Fibroblast of mammary gland (primary cell): ENCODE results near the gene MGAT5.
A peak's percentile ranks its signal among the peaks of the same experiment; 100 is the strongest.

Experiments
- DNase-seq: peaks from one replicate; pipeline ENCODE4 v3.0.0-alpha.2; 2010; ENCODE audit warnings: low read depth
- H3K4me3 ChIP-seq: 2 replicates; pipeline ENCODE4 v1.5.1; 2011; ENCODE audit warnings: low read depth, mild to moderate bottlenecking, low read length, moderate library complexity; ENCODE audit not compliant: control insufficient read depth
- TF ChIP-seq, protein P1 (sequence below): conservative IDR thresholded peaks from 2 replicates; pipeline ENCODE4 v1.5.1; 2011; ENCODE audit warnings: low read depth, low read length, inconsistent platforms; ENCODE audit not compliant: control insufficient read depth, insufficient read depth

MGAT5 gene

DNA sequence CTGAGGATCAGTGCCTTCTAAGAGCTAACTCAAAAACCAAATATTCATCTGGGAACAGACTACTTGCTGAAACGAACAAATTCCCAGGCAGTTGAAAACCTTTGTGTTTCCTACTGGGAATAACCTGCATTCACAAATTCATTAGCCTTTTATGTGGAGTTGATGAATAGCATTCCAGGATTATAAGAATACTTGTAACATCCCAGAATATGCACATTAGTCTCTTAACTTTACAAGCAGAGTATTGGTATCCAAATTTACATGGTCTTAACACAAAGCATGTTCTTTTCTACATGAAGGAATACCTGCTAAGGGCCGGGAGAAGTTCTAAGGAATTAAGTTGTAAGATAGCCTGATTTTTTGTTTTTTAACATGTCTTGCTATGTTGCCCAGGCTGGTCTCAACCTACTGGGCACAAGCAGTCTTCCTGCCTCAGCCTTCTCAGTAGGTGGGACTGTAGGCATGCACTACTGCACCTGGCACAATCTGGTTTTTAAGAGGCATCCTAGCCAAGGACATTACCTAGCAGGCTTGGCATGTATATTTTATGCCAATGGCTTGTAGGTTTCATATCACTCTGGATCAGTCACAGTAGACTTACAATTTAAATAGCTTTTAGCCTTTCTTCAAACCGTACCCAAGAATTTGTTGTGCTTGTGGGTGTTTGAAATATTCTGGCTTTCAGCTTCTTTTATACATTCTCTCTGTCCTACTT lies 50.7 kb downstream of the MGAT5 start:
- TF ChIP-seq, protein P1, sequence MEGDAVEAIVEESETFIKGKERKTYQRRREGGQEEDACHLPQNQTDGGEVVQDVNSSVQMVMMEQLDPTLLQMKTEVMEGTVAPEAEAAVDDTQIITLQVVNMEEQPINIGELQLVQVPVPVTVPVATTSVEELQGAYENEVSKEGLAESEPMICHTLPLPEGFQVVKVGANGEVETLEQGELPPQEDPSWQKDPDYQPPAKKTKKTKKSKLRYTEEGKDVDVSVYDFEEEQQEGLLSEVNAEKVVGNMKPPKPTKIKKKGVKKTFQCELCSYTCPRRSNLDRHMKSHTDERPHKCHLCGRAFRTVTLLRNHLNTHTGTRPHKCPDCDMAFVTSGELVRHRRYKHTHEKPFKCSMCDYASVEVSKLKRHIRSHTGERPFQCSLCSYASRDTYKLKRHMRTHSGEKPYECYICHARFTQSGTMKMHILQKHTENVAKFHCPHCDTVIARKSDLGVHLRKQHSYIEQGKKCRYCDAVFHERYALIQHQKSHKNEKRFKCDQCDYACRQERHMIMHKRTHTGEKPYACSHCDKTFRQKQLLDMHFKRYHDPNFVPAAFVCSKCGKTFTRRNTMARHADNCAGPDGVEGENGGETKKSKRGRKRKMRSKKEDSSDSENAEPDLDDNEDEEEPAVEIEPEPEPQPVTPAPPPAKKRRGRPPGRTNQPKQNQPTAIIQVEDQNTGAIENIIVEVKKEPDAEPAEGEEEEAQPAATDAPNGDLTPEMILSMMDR = no peak
- H3K4me3 ChIP-seq = no peak overlapping the region
- no peak for DNase-seq

DNA sequence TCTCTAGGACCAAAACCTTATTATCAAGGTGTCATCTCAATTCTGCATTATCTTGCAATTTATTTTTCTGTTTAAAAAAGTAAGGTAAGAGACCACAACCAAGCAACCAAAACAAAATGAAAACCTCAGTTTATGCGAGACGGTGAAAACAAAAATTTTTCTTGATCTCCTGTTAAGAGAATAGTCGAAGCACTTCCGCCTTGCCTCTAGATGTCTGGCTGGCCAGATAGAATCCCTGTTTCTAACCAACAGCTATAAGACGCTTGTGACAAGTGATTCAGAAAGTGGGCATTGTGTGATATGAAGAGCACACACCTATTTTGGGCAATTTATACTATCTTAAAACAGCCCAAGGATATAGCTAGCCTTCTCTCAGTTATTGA lies 51.2 kb downstream of the MGAT5 start:
- H3K4me3 ChIP-seq = no peak overlapping the region
- TF ChIP-seq, protein P1 = no peak
- no peak for DNase-seq

DNA sequence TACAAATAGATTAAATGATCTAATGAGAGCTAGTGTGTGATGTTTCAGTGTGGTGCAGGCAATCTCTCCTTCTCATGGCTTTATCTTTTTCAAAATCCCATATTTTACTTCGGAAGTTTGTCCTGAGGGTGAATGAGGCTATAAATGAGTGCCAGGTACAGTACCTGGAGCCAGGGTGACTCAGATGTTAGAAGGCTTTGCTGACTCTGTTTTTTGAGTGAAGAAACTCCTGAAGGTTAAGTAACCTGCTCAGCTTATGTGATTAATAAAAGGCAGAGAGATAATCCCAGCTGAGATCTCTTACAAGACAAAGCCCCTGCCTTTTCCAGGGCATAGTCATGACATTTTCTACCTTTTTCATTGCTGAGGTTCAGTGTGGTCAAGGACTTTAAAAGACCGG lies 52.6 kb downstream of the MGAT5 start:
- TF ChIP-seq, protein P1 = no peak
- H3K4me3 ChIP-seq = no peak overlapping the region
- no peak for DNase-seq

DNA sequence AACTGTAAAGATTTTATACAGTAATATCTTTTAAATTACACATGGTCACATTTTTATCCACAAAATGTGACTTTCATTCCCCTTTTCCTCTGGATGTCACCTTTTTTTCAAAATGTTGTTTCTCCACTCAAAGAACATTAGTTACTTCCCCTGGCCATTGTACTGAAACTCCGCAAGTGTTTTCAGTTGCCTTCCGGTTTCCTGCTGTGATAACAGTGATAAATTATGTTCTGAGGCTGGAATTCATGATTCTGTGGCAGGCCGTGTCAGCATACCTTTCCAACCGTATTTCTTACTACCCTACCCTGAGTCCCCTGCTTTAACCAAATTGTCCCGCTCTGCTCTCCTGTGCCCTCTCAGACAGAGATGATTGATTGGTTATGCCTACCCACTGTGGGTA lies 53.5 kb downstream of the MGAT5 start:
- TF ChIP-seq, protein P1 = no peak
- no peak for DNase-seq
- H3K4me3 ChIP-seq = no peak overlapping the region

DNA sequence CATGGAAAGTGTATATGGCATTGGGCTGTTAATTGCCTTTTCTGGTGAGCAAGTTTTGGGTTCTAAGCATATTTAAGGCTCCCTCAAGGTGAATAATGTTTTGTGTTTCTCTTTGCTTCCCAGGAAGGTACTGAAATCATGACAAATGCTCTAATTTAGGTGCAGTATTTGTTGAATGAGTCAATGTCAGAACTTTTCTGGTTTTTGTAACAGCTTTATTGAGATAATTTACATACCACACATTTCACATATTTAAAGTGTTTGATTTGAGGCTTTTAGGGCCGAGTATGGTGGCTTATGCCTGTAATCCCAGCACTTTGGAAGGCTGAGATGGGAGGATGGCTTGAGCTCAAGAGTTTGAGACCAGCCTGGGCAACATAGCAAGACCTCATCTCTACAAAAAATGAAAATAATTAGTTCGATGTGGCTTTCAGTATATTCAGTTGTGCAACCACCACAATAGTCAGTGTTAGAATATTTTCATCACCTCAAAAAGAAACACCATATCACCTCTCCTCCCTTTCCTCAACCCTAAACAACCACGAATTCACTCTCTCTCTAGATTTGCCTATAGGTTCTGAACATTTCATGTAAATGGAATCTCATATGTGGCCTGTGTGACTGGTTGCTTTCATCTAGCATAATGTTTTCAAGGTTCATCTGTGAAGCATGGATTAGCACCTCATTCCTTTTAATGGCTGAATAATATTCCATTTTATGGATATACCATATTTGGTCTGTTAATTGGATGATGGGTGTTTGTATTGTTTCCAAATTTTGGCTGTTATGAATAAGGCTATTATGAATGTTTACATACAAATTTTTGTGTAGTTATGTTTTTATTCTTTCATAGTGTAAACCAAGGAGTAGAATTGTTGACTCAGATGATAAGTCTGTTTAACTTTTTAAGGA lies 54.9 kb downstream of the MGAT5 start:
- TF ChIP-seq, protein P1 = no peak
- DNase-seq = no peak
- H3K4me3 ChIP-seq = no peak overlapping the region

DNA sequence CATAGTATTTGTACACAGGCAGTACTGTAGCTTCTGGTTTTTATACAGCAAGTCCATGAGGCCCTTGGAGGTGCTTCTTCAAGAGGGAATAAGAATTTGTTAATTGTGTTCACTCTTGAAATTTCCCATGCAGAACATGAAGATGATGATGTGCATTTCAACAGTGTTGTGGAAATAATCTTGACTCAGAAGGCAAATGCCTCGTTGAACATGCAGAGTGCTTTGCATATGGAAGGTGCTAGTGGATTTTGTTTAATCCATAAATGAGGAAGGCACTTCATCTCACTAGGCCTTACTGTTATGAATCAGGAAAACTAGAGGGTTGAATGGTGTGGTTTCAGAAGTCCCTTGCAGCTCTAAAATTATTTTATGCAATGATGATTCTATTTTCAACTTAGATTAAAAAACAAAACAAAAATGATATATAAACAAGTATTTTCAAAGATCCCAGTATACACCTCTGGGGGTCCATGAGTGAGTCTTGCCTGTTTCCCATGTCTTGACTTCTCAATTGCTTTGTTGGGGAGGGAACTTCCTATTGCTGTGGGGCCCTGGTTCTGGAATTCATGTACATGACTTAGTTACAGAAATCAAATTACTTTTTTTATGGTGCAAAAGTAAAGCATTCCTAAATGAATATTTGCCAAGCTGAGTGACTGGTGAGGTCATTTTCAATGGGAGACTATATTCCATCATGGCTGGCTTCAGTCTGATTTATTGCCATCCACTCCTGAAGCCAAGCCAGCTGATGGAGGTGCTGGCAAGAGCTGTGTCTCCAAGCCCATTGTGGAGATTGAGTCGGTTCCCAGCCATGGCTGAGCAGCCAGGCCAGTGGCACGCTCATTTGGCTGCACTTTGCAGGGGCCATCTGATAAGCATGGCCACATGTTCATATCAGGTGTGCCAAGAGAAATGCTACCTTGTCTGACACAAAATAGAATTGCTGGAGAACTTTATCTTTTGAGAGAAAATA lies 56.5 kb downstream of the MGAT5 start:
- H3K4me3 ChIP-seq = no peak overlapping the region
- DNase-seq = peak; percentile 4
- TF ChIP-seq, protein P1 = no peak
